COLO668 (cell line): ENCODE results near the gene RPS6KA6.

Experiments
- DNase-seq: peaks from one replicate; lab custom pipeline; 2025; ENCODE audit not compliant: unreplicated experiment; lab: John Stamatoyannopoulos, UW

Gene RPS6KA6

GRCh38 chrX:84187533-84188319, at the start of gene RPS6KA6:
Gene RPS6KA6, minus strand, starts transcription at chrX:84188199. Its CDS starts 300 bp downstream, at chrX:84187899.
- peak; percentile 69 for DNase-seq

DNA sequence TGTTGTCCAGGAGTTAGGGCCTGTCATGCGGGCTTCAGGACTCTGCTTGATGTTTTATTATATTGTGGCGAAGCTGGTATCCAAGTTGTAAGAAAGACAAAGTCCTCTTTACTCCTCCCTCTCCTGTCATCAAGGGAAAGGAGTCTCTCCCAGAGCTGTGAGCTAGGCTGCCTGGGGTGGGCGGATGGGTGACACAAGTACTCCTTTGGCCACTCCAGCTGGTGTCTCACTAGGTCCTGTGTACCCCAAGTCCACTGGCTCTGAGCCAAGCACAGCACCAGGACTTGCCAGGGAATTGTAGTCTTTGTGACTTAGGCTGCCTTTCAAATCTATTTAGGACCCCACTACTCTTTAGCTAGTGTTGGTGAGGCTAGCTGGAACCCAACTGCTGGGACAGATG, 36.7 kb upstream of the RPS6KA6 start:
- no peak for DNase-seq

GRCh38 chrX:84223261-84223660, 35.3 kb upstream of the RPS6KA6 start:
- no peak for DNase-seq

DNA sequence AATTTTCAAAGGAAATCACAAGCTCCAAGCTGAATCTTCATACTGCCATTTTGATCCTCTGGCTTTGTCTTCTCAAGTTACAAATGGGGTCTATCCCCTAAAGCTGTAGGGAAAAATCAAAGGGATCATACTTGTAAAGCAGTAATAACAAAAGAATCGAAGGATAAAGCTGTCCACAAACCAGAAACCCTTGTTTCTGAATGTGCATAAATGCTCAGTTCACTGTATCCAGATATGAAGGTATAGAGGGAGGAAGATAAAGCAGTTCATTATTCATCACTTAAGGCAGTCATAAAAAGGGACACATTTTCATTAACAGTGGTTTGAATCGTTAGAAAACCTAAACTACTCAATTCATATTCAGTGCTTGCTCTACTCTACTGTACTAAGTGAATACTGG, 33.2 kb upstream of the RPS6KA6 start:
- DNase-seq, result no peak

- DNase-seq, result peak; percentile 2
Measured at GRCh38 chrX:84219551-84219950, 31.6 kb upstream of the RPS6KA6 start.

GRCh38 chrX:84218726-84219125, 30.7 kb upstream of the RPS6KA6 start:
- peak; percentile 0 for DNase-seq

DNA sequence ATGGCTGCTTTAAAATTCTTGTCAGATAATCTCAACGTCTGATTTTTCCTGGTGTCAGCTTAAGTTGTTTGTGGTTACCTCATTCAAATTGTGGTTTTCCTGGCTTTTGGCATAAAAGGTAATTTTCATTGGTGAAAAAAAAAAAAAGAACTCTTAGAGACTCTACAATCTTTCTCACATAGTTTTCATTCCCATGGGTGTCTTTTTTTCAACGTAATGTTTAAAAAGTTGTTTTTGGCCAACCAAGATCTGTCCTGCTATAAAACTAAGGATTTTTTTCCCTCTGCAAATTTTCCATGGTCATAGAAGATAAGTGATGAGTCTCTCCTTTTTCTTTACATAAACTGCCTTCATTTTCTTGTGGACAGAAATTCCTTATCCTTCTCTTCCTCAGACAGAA, 28.9 kb upstream of the RPS6KA6 start:
- no peak for DNase-seq

DNA sequence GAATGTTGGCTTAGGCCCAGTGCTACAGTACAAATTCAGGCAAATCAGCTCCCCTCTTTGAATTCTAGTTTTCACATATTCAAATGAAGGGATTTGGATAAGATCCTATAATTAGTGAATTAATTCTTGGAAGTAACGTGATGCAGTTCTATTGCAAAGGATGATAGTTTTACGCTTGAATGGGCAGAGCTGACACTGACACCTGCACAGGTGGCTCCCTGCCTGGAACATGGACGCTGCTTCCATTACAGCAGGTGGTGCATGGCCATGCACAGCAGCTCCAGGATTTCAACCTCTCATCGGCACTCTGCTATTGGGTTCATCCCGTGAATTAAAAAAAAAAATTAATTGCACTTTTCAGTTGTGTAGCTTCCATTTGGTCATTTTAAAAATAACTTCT, 28.4 kb upstream of the RPS6KA6 start:
- DNase-seq, result peak; percentile 60

- no peak for DNase-seq
Measured at GRCh38 chrX:84205276-84205675, 17.3 kb upstream of the RPS6KA6 start.

- no peak for DNase-seq
Measured at GRCh38 chrX:84199688-84200087, 11.7 kb upstream of the RPS6KA6 start.

GRCh38 chrX:84197550-84197949, 9.6 kb upstream of the RPS6KA6 start:
- DNase-seq, result no peak

- DNase-seq, result no peak
Measured at GRCh38 chrX:84192006-84192405, 4.0 kb upstream of the RPS6KA6 start.

- no peak for DNase-seq
Measured at GRCh38 chrX:84189125-84189524, 1.1 kb upstream of the RPS6KA6 start.

GRCh38 chrX:84188320-84188834, 378 bp upstream of the RPS6KA6 start:
- peak; percentile 72 for DNase-seq

DNA sequence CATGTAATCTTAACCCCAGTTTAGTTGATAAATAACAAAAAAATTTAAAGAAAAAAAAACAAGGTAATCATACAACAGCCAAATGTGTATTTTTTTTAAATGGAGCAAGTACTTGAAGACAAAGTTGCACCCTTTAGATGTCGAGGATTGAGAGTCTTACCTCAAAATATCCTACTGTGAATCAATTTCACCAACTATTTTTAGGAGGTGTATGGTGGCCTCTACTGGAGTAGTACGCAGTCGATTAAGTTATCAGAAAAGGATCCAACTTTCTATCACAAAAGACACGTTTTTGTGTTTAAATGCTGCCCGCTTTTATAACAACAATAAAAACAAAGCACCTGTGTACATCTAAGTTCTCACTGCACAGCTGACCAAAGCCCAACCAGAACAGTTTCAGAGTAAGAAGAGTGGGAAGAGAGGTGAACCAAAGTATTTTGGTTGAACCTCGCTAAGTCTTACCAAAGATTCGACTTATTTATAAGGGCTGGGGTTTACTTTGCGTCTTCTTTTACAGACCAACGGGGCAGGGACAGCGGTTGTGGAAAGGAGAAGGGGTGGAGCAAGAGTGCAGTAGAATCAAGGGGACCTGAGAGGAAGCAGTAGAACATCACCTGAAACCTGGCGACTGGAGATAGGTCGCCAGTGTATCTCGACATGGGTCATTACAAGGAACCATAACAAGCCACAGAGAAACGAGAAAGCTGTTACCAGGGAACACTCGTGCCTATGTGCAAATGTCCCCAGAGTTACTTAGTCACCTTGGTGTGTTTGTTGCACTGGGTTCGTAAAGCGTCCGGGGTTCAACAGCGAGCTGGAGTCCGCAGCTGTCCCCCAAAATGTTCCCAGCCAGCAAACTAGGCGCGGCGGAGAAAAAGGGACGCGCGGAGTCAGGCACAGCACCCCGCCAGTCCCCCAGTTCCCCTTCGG, 1.1 kb downstream of the RPS6KA6 start:
- peak; percentile 12 for DNase-seq

GRCh38 chrX:84182516-84182915, 5.5 kb downstream of the RPS6KA6 start:
- DNase-seq, result no peak

- DNase-seq, result no peak
Measured at GRCh38 chrX:84175958-84176357, 12.0 kb downstream of the RPS6KA6 start.

DNA sequence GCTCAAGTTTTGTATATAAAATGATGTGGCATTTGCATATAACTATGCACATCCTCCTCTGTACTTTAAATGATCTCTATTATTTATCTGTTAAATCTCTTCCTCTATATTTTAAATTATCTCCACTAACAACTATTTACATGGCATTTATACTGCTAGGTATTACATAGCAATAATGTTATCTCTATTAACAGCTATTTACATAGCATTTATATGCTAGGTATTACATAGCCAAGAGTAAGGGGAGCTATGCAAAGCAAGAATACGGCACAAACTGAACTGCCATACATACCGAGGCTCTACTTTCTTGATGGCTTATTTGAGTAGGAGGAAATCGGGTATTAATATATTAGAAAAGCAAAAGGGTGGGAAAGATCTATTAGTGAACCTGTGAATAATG, 12.7 kb downstream of the RPS6KA6 start:
- DNase-seq, result no peak

DNA sequence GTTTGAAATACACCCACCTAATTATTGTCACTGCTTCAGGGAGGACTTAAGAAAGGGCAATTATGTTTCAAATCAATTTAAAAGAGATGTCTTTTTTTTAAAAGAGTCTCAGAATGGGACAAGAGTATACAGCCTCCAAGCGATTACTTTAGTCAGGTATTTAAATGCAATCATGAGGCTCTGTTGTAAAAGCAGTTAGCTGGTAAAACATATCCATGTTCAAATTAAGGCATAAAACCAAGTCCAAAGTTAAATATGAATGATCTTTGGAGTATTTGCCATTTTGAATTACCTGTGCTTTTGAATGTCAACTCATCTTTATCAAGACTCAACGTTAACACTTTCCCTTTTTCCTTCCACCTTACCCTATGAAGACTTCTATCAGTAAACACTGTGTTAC, 13.7 kb downstream of the RPS6KA6 start:
- no peak for DNase-seq

DNA sequence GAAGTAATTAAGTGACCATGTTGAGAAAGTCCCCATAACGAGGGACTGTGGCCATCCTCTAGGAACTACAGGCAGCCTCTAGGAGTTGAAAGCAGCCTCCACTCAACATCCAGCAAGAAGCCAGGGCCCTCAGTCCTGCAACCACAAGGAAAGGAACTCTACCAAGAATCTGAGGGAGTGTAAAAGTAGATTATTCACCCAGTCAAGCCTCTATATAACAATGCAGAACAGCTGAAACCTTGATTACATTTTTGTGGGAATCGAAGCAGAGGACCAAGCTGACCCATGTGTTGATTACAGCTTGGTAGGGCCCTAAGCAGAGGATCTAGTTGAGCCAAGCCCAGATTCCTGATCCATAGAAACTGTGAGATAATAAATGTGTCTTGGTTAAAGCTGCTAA, 17.1 kb downstream of the RPS6KA6 start:
- no peak for DNase-seq

- DNase-seq, result no peak
Measured at GRCh38 chrX:84168574-84168973, 19.4 kb downstream of the RPS6KA6 start.

DNA sequence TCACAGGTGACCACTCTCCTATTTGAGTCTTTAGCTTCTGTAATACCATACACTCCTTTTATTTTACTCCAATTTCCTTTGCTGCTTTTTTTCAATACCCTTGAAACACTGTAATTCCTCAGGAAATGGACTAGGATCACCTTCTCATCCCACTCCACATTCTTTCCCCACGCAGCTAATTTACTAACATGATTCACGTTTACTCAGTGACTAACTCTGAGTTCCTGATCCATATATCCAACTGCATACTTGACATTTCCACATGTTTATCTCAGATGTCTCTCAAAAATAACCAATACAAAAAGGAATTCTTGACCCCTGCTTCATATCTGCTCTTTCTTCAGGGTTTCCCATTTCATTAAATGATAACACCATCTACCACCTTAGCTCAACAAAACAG, 19.9 kb downstream of the RPS6KA6 start:
- no peak for DNase-seq
